Tibial nerve (tissue), 4 donors: ENCODE results near the gene EXOC6B.

Source experiments
- EP300 ChIP-seq, 2 donors: sonication (generic); formaldehyde crosslinking; IDR thresholded peaks; one replicate each; pipeline ENCODE4 v1.6.1; 2017; ENCODE audit warnings: antibody characterized with exemption in 2 of 2, mild to moderate bottlenecking in 1 of 2
- TF ChIP-seq, protein P1 (sequence below), 5 experiments: fragments of 200-600 bp in 3 of 5; fragments of 450-650 bp in 2 of 5; sonication (generic) in 3 of 5; IDR thresholded peaks; one replicate each; pipeline ENCODE4 v1.5.1; 2016 to 2019; ENCODE audit warnings: antibody characterized with exemption in 5 of 5, mild to moderate bottlenecking in 3 of 5, moderate library complexity in 2 of 5

DNA sequence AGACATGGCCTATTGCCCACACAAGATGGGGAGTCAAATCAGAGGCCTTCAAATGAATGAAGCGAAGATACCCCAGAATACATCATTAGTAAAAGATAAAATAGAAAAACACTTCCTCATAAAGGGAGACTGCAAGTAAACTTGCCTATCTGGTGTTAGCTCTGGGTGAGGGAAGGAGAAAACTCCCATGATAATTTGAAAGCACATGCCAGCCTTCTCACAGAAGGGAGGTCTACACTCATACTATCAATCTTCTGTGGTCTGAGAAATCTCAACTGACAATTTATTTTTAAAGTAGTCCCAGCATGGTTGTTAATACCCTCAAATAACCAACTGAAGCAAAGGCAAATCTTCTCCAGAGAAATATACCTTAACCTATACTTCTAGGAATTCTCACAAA lies 75.4 kb downstream of the EXOC6B start:
- TF ChIP-seq, protein P1, sequence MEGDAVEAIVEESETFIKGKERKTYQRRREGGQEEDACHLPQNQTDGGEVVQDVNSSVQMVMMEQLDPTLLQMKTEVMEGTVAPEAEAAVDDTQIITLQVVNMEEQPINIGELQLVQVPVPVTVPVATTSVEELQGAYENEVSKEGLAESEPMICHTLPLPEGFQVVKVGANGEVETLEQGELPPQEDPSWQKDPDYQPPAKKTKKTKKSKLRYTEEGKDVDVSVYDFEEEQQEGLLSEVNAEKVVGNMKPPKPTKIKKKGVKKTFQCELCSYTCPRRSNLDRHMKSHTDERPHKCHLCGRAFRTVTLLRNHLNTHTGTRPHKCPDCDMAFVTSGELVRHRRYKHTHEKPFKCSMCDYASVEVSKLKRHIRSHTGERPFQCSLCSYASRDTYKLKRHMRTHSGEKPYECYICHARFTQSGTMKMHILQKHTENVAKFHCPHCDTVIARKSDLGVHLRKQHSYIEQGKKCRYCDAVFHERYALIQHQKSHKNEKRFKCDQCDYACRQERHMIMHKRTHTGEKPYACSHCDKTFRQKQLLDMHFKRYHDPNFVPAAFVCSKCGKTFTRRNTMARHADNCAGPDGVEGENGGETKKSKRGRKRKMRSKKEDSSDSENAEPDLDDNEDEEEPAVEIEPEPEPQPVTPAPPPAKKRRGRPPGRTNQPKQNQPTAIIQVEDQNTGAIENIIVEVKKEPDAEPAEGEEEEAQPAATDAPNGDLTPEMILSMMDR (IDR thresholded peaks at IDR 0.05), result no peak
- no peak for TF ChIP-seq EP300 (IDR thresholded peaks at IDR 0.05)
